MM.1S (cell line): ENCODE measurements around the gene PRKAR1B.

Experiments
- EZH2 ChIP-seq: fragments of 300-600 bp; sonication (generic); optimal IDR thresholded peaks from 2 replicates; pipeline ENCODE3; 2017; ENCODE audit warnings: low read depth, mild to moderate bottlenecking, antibody characterized with exemption, low read length, mixed read lengths
- EZH2phosphoT487 ChIP-seq: fragments of 300-600 bp; sonication (generic); IDR thresholded peaks from 2 replicates; pipeline ENCODE4 v1.6.1; 2018; ENCODE audit warnings: antibody characterized with exemption, low read length
- TF ChIP-seq, protein P1 (sequence below): fragments of 300-600 bp; sonication (generic); IDR thresholded peaks from 2 replicates; pipeline ENCODE4 v1.5.1; 2016; ENCODE audit warnings: antibody characterized with exemption, low read length, mixed read lengths

- TF ChIP-seq, protein P1, sequence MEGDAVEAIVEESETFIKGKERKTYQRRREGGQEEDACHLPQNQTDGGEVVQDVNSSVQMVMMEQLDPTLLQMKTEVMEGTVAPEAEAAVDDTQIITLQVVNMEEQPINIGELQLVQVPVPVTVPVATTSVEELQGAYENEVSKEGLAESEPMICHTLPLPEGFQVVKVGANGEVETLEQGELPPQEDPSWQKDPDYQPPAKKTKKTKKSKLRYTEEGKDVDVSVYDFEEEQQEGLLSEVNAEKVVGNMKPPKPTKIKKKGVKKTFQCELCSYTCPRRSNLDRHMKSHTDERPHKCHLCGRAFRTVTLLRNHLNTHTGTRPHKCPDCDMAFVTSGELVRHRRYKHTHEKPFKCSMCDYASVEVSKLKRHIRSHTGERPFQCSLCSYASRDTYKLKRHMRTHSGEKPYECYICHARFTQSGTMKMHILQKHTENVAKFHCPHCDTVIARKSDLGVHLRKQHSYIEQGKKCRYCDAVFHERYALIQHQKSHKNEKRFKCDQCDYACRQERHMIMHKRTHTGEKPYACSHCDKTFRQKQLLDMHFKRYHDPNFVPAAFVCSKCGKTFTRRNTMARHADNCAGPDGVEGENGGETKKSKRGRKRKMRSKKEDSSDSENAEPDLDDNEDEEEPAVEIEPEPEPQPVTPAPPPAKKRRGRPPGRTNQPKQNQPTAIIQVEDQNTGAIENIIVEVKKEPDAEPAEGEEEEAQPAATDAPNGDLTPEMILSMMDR, result no peak
- TF ChIP-seq EZH2phosphoT487, result no peak
- TF ChIP-seq EZH2, result no peak
Observed at GRCh38 chr7:767580-767940, 40.5 kb upstream of the PRKAR1B start.
